H1 (cell line): ENCODE data around the gene SLC2A11. TPM values are rescaled to one million over a fixed set of nuclear protein-coding genes. Genes with fewer than 3 reads are reported as not detected.

ENCODE experiments used
- CTCF ChIA-PET: fragments of 300-600 bp; sonication (Branson Sonifier 250); formaldehyde crosslinking; loops from one replicate; lab custom pipeline; 2021; ENCODE audit not compliant: partially characterized antibody; lab: Charles Lee
- POLR2A ChIA-PET: fragments of 300-600 bp; sonication (Branson Sonifier 250); formaldehyde crosslinking; loops from one replicate; lab custom pipeline; 2021; ENCODE audit warnings: inconsistent platforms; ENCODE audit not compliant: partially characterized antibody; lab: Charles Lee
- DNase-seq, 2 experiments: peaks; one replicate each; pipeline versions ENCODE4 v3.0.0 to v3.0.0-alpha.2; 2010 to 2022; ENCODE audit warnings: low spot score in 2 of 2, low read depth in 1 of 2, mixed read lengths in 1 of 2
- FAIRE-seq: peaks from 2 replicates; lab custom pipeline; 2011; peaks lifted over from hg19 to GRCh38; lab: Jason Lieb, UNC
- H2AFZ ChIP-seq: 2 replicates; pipeline ENCODE4 v1.8.1; 2012; ENCODE audit warnings: low read length, inconsistent platforms
- H2AK5ac ChIP-seq: 2 replicates; pipeline ENCODE4 v1.6.1; 2013; ENCODE audit warnings: low read depth, low read length
- H2BK120ac ChIP-seq: replicated peaks from 2 replicates; pipeline ENCODE3; 2013; ENCODE audit warnings: low read depth, low read length, inconsistent platforms
- H2BK12ac ChIP-seq: 2 replicates; pipeline ENCODE4 v1.6.1; 2013; ENCODE audit warnings: low read depth, low read length
- H2BK15ac ChIP-seq: 2 replicates; pipeline ENCODE4 v1.6.1; 2013; ENCODE audit warnings: low read length
- H2BK20ac ChIP-seq: 2 replicates; pipeline ENCODE4 v1.6.1; 2013; ENCODE audit warnings: low read length
- H2BK5ac ChIP-seq: 2 replicates; pipeline ENCODE4 v1.6.1; 2013; ENCODE audit warnings: low read depth, low read length
- H3K14ac ChIP-seq: 2 replicates; pipeline ENCODE4 v1.6.1; 2013; ENCODE audit warnings: inconsistent platforms; ENCODE audit not compliant: insufficient read length
- H3K18ac ChIP-seq: 2 replicates; pipeline ENCODE4 v1.6.1; 2013; ENCODE audit warnings: low read length; ENCODE audit errors: extremely low read depth
- H3K23ac ChIP-seq: 2 replicates; pipeline ENCODE4 v1.6.1; 2013; ENCODE audit warnings: inconsistent platforms; ENCODE audit not compliant: insufficient read length
- H3K23me2 ChIP-seq: 2 replicates; pipeline ENCODE4 v1.6.1; 2013; ENCODE audit warnings: low read depth, low read length
- H3K27ac ChIP-seq: 2 replicates; pipeline ENCODE4 v1.6.1; 2011; ENCODE audit warnings: low read depth, low read length, inconsistent platforms
- H3K27me3 ChIP-seq, 4 experiments: replicated peaks in 1 of 4; 1 replicate in 1 of 4; 2 replicates in 3 of 4; pipeline versions ENCODE4 v1.6.1 to v1.8.1; 2011 to 2013; ENCODE audit warnings: low read length in 3 of 4, mild to moderate bottlenecking in 3 of 4, inconsistent platforms in 2 of 4, mixed read lengths in 2 of 4, moderate library complexity in 1 of 4; ENCODE audit not compliant: control insufficient read depth in 3 of 4, insufficient read depth in 3 of 4; ENCODE audit errors: extremely low read depth in 1 of 4
- H3K36me3 ChIP-seq, 4 experiments: 2 replicates each; pipeline versions ENCODE4 v1.6.1 to v1.8.1; 2011 to 2013; ENCODE audit warnings: mild to moderate bottlenecking in 4 of 4, low read length in 3 of 4, moderate library complexity in 2 of 4, control low read depth in 1 of 4, inconsistent platforms in 1 of 4; ENCODE audit not compliant: insufficient read depth in 4 of 4, control insufficient read depth in 2 of 4
- H3K4ac ChIP-seq: replicated peaks from 2 replicates; pipeline ENCODE3; 2013; ENCODE audit warnings: low read length, low read depth, mixed read lengths, inconsistent platforms; ENCODE audit not compliant: insufficient read length
- H3K4me1 ChIP-seq, 4 experiments: replicated peaks in 1 of 4; 1 replicate in 1 of 4; 2 replicates in 3 of 4; pipeline versions ENCODE4 v1.6.1 to v1.8.1; 2011 to 2013; ENCODE audit warnings: low read length in 3 of 4, inconsistent platforms in 2 of 4, mixed read lengths in 1 of 4; ENCODE audit not compliant: insufficient read depth in 4 of 4, control insufficient read depth in 3 of 4
- H3K4me2 ChIP-seq, 2 experiments: 2 replicates each; pipeline versions ENCODE4 v1.6.1 to v1.8.1; 2011 to 2013; ENCODE audit warnings: low read depth in 2 of 2, low read length in 2 of 2, control low read depth in 1 of 2, inconsistent platforms in 1 of 2, mild to moderate bottlenecking in 1 of 2; ENCODE audit not compliant: insufficient read depth in 1 of 2
- H3K4me3 ChIP-seq, 4 experiments: fragments of 200-600, 300-600 bp in 1 of 4; sonication (generic), shearing (Covaris generic), sonication (Bioruptor Twin) in 1 of 4; 2 replicates each; pipeline versions ENCODE4 v1.5.1 to v1.8.1; 2011 to 2016; ENCODE audit warnings: low read length in 4 of 4, low read depth in 3 of 4, control low read depth in 2 of 4, inconsistent platforms in 2 of 4, mild to moderate bottlenecking in 2 of 4, mixed read lengths in 1 of 4, moderate library complexity in 1 of 4; ENCODE audit not compliant: insufficient read depth in 2 of 4; ENCODE audit errors: extremely low read depth in 1 of 4
- H3K56ac ChIP-seq: replicated peaks from 2 replicates; pipeline ENCODE3; 2013; ENCODE audit warnings: low read depth, mild to moderate bottlenecking, mixed read lengths, low read length, inconsistent platforms; ENCODE audit not compliant: insufficient read length
- H3K79me1 ChIP-seq: 2 replicates; pipeline ENCODE4 v1.6.1; 2013; ENCODE audit warnings: low read depth, low read length, control low read depth
- H3K79me2 ChIP-seq, 2 experiments: 2 replicates each; pipeline versions ENCODE4 v1.6.1 to v1.8.1; 2012 to 2013; ENCODE audit warnings: low read length in 2 of 2, mild to moderate bottlenecking in 2 of 2, inconsistent platforms in 1 of 2; ENCODE audit not compliant: insufficient read depth in 2 of 2, control insufficient read depth in 1 of 2
- H3K9ac ChIP-seq, 4 experiments: replicated peaks in 1 of 4; 1 replicate in 1 of 4; 2 replicates in 3 of 4; pipeline versions ENCODE4 v1.6.1 to v1.8.1; 2011 to 2013; ENCODE audit warnings: low read depth in 3 of 4, low read length in 3 of 4, control low read depth in 2 of 4, mild to moderate bottlenecking in 2 of 4, moderate library complexity in 2 of 4, inconsistent platforms in 1 of 4; ENCODE audit errors: extremely low read depth in 1 of 4
- H3K9me3 ChIP-seq, 2 experiments: 2 replicates each; pipeline versions ENCODE4 v1.6.1 to v1.8.1; 2012 to 2013; ENCODE audit warnings: mild to moderate bottlenecking in 2 of 2, moderate library complexity in 2 of 2, control low read depth in 1 of 2, inconsistent platforms in 1 of 2, low read depth in 1 of 2, low read length in 1 of 2, mixed read lengths in 1 of 2; ENCODE audit not compliant: insufficient read depth in 2 of 2
- H4K20me1 ChIP-seq, 2 experiments: replicated peaks in 1 of 2; 2 replicates each; pipeline versions ENCODE3 to v1.8.1; 2011 to 2013; ENCODE audit warnings: inconsistent platforms in 2 of 2, low read length in 2 of 2, mild to moderate bottlenecking in 1 of 2; ENCODE audit not compliant: insufficient read depth in 2 of 2, control insufficient read depth in 1 of 2
- H4K5ac ChIP-seq: 2 replicates; pipeline ENCODE4 v1.6.1; 2013; ENCODE audit warnings: low read length, low read depth, mixed read lengths, inconsistent platforms; ENCODE audit not compliant: insufficient read length
- H4K8ac ChIP-seq: 2 replicates; pipeline ENCODE4 v1.8.0; 2013; ENCODE audit warnings: mild to moderate bottlenecking, moderate library complexity, low read length, inconsistent platforms; ENCODE audit not compliant: insufficient read depth; ENCODE audit errors: extremely low read depth
- H4K91ac ChIP-seq: replicated peaks from 2 replicates; pipeline ENCODE3; 2013; ENCODE audit warnings: low read length, mixed read lengths, inconsistent platforms; ENCODE audit not compliant: insufficient read length
- HDAC6 ChIP-seq: IDR thresholded peaks from one replicate; pipeline ENCODE4 v1.7.1; 2012; ENCODE audit warnings: low read depth, mild to moderate bottlenecking, inconsistent platforms, low read length, moderate library complexity
- NRF1 ChIP-seq: IDR thresholded peaks from 2 replicates; pipeline ENCODE4 v1.6.1; 2011; ENCODE audit warnings: mild to moderate bottlenecking, low read depth, low read length, improper control_type of control experiment
- POLR2A ChIP-seq, 2 experiments: IDR thresholded peaks; 1 replicate in 1 of 2; 2 replicates in 1 of 2; pipeline ENCODE4 v1.6.1; 2011; ENCODE audit warnings: low read depth in 2 of 2, low read length in 2 of 2, mild to moderate bottlenecking in 2 of 2; ENCODE audit errors: control extremely low read depth in 1 of 2
- SP4 ChIP-seq: IDR thresholded peaks from 2 replicates; pipeline ENCODE4 v1.6.1; 2012; ENCODE audit warnings: low read length, inconsistent platforms
- WGBS, 2 experiments: shearing (Covaris generic) in 1 of 2; methylation state at CpG; one replicate each; pipeline versions ENCODE4 v1.1.6 to v1.1.7; 2013 to 2015; ENCODE audit warnings: low lambda C conversion rate in 2 of 2, mixed read lengths in 2 of 2, inconsistent platforms in 1 of 2, low coverage in 1 of 2, missing lambda C conversion rate in 1 of 2; ENCODE audit not compliant: insufficient replicate concordance in 2 of 2, insufficient coverage in 1 of 2, insufficient read length in 1 of 2; ENCODE audit errors: extremely low coverage in 1 of 2, missing lambda C conversion rate in 1 of 2; 5-methylcytosine and 5-hydroxymethylcytosine counted together
- polyA plus RNA-seq, 7 experiments: library from polyadenylated mRNA; depleted of rRNA in 3 of 7; stranded (reverse) in 5 of 7; unstranded in 2 of 7; fragments of >200 nt in 5 of 7; fragments of 200-250 nt in 2 of 7; gene quantifications; 1 replicate in 5 of 7; 2 replicates in 1 of 7; 4 replicates in 1 of 7; pipeline versions ENCODE4 v1.2.1 to v1.2.3, GENCODE V29; 2011 to 2013; ENCODE audit warnings: missing spikeins in 2 of 7, mixed read lengths in 2 of 7
- total RNA-seq: library from RNA; stranded (reverse); fragmentation: NEBNext Ultra II Directional; extraction: Animal tissue kit (Norgen Biotek cat#: 25700); gene quantifications from 2 replicates; pipeline ENCODE4 v1.2.1, GENCODE V29; 2021

Gene SLC2A11
- total and polyA plus RNA-seq, 2 of the 8 experiments (the other 6 are each of a cell fraction or from before 2014, with no cell fraction given) = 10.7 to 12.5 TPM

DNA sequence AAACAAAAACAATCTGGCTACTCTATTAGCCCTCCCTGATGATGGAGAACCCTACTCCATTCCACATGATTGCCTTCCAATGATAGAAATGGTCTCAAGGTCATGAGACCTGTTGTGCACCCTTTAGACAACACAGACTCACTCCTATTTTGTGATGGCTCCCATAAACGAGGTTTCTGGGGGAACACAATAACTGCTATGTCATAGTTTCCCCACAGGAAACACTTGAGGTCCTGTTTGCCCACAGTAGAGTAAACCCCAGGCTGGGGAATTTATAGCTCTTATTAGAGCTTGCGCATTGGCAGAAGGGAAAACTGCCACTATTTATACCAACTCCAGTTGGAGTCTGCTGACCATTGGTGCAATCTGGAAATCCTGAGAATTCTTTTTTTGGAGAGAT lies 65.2 kb downstream of the SLC2A11 start:
- Histone ChIP-seq H2AK5ac (no peak overlapping the region), H3K9ac (no peak overlapping the region), H3K79me1 (no peaks in the 10 kb centered on the region), H4K8ac (no peak overlapping the region), H4K91ac (no peak overlapping the region), H3K27ac (no peak overlapping the region), H3K14ac (no peak overlapping the region), H3K79me2 (no peaks in the 10 kb centered on the region), H3K4me1 (no peaks in the 10 kb centered on the region), H3K18ac (no peak overlapping the region), H4K5ac (no peak overlapping the region), H3K56ac (no peak overlapping the region), H2BK15ac (no peak overlapping the region), H3K27me3 (no peaks in the 10 kb centered on the region), H3K36me3 (peaks cover 0 to 13% (median 3%) of the 10 kb centered on the region in 4 experiments; a peak in 4 of 8 replicates)
- POLR2A ChIA-PET = no interaction called here
- DNase-seq = no peak
- WGBS, 2 experiments = 94% methylated on average over 2 of the region's 2 CpGs; no CpG with 5 or more reads in 1 of the 2 experiments
- no peak for TF ChIP-seq HDAC6
- TF ChIP-seq SP4 = no peak
- TF ChIP-seq POLR2A (IDR thresholded peaks at IDR 0.05; ENCODE audit: control extremely low read depth in 1 of 2, low read depth in 2 of 2, low read length in 2 of 2) = no peak
- no peak for TF ChIP-seq NRF1
- TF ChIP-seq, all 59 proteins: peak for 0
- Histone ChIP-seq H3K4me2 (no peak overlapping the region), H2BK12ac (no peak overlapping the region), H3K4me3 (no peak overlapping the region), H3K23me2 (no peaks in the 10 kb centered on the region), H2AFZ (no peak overlapping the region), H3K23ac (no peak overlapping the region), H3K9me3 (no peaks in the 10 kb centered on the region), H3K4ac (no peak overlapping the region), H2BK20ac (no peak overlapping the region), H4K20me1 (peaks cover 0 to 2% of the 10 kb centered on the region in 2 experiments), H2BK120ac (no peak overlapping the region), H2BK5ac (no peak overlapping the region)
- no peak for FAIRE-seq
- CTCF ChIA-PET = no interaction called here
